Measurements from ENCODE around the gene EIF5B. TPM values are rescaled to one million over a fixed set of nuclear protein-coding genes. Genes with fewer than 3 reads are reported as not detected.

EIF5B gene
- total and polyA plus RNA-seq, 2 donors (not counting 1 experiment from before 2014, with no cell fraction given), result 7.4 to 22.8 TPM

DNA sequence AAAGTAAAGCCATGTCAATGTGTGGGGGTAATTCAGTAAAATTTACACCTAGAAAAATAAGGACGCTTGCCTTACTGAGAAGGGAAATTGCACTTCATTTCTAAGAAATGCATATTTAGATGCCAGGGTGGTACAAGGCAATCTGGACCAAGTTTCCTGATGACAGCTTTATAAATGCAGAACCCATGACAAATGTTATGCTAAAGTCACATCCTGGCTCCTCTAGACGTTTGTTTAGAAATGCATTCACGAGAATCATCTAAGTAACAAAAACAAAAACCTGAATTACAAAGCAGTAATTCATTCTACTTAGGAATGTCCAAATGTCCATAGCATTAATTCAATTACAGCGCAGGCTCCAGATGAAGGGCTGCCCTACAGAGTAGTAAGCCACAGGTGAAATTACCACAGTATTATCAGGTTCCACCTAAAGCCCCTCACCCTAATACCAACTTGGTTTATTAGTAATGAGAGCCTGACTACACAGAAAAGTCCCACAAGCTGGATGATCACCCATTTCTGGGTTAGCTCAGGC lies 102.8 kb downstream of the EIF5B start:
- Histone ChIP-seq H3K36me3 (ENCODE audit: control insufficient read depth, insufficient read depth, low read length) (no peaks in the 10 kb centered on the region), H3K4me2 (ENCODE audit: extremely low read depth, insufficient read depth, low read length) (no peak overlapping the region), H3K79me2 (ENCODE audit: control insufficient read depth, insufficient read depth, low read length) (no peaks in the 10 kb centered on the region), H3K4me3 (replicated peaks in 1 of 4; ENCODE audit: control extremely low read depth in 1 of 4, insufficient read depth in 1 of 4, low read depth in 3 of 4, low read length in 4 of 4) (no peak overlapping the region), H3K4me1 (ENCODE audit: control insufficient read depth, extremely low read depth, insufficient read depth, low read length) (no peaks in the 10 kb centered on the region), H3K27ac (ENCODE audit: insufficient read depth, low read length) (no peak overlapping the region), H3K27me3 (ENCODE audit: control insufficient read depth, insufficient read depth, low read length) (no peaks in the 10 kb centered on the region), H2AFZ (ENCODE audit: low read length) (no peak overlapping the region), H4K20me1 (ENCODE audit: control insufficient read depth, extremely low read depth, insufficient read depth, low read length) (no peaks in the 10 kb centered on the region), H3K9ac (ENCODE audit: insufficient read depth, low read length) (no peak overlapping the region), H3K9me3 (ENCODE audit: control insufficient read depth, insufficient read depth, low read depth, low read length) (no peaks in the 10 kb centered on the region)
- DNase-seq (ENCODE audit: low read depth in 2 of 2), result no peak
- TF ChIP-seq, protein P1, sequence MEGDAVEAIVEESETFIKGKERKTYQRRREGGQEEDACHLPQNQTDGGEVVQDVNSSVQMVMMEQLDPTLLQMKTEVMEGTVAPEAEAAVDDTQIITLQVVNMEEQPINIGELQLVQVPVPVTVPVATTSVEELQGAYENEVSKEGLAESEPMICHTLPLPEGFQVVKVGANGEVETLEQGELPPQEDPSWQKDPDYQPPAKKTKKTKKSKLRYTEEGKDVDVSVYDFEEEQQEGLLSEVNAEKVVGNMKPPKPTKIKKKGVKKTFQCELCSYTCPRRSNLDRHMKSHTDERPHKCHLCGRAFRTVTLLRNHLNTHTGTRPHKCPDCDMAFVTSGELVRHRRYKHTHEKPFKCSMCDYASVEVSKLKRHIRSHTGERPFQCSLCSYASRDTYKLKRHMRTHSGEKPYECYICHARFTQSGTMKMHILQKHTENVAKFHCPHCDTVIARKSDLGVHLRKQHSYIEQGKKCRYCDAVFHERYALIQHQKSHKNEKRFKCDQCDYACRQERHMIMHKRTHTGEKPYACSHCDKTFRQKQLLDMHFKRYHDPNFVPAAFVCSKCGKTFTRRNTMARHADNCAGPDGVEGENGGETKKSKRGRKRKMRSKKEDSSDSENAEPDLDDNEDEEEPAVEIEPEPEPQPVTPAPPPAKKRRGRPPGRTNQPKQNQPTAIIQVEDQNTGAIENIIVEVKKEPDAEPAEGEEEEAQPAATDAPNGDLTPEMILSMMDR (conservative IDR thresholded peaks at IDR 0.05 in 1 of 2, IDR thresholded peaks at IDR 0.05 in 1 of 2; ENCODE audit: low read depth in 1 of 2, low read length in 2 of 2), result no peak
- no peak for TF ChIP-seq EZH2 (IDR thresholded peaks at IDR 0.05; ENCODE audit: low read length, missing control alignments)

DNA sequence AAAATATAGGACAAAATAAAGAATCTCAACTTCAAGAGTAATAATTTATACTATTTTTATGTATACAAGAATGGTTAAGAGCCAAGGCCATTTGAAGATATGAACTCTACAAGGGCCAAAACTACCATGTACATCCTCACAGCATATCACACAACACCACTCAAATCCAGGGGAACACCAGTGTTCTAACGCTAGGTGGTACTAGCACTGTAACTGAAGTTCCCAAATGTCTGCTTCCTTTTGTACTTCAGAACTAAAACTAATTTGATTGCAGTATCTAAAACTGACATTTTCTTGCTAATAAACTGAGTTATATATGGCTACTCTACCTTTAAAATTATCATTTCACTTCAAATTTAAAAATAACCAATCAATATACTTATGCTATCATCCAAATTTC lies 105.6 kb downstream of the EIF5B start:
- DNase-seq (ENCODE audit: low read depth in 2 of 2), result peak in 1 of 2 donors; percentile 64
- no peaks in the 10 kb centered on the region for H3K79me2 ChIP-seq (ENCODE audit: control insufficient read depth, insufficient read depth, low read length)

DNA sequence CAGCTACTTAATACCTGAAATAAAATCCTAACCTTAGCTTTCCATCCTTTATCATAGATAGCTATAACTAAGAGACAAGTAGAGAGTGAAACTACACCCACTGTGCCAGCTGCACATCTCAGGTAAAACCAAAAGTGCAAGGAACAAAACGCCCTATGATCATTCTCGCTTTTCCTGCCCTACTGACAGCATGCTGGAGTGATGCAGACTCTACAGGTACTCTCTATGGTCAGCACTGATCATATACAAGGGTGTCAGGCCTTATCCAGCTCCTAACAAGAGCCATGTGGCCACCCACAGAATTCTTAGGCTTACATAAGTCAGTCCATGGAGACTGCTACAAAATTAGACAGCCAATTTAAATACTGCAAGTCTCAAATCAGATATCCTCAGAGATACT lies 107.0 kb downstream of the EIF5B start:
- TF ChIP-seq, protein P1 (conservative IDR thresholded peaks at IDR 0.05 in 1 of 2, IDR thresholded peaks at IDR 0.05 in 1 of 2; ENCODE audit: low read depth in 1 of 2, low read length in 2 of 2), result no peak
- no peak for TF ChIP-seq EZH2 (IDR thresholded peaks at IDR 0.05; ENCODE audit: low read length, missing control alignments)
- no peak overlapping the region for H3K4me2 ChIP-seq (ENCODE audit: extremely low read depth, insufficient read depth, low read length)
- no peak for DNase-seq (ENCODE audit: low read depth in 2 of 2)

More for the DNA sequence above, 105.6 kb downstream of the EIF5B start:
- Histone ChIP-seq H3K36me3 (ENCODE audit: control insufficient read depth, insufficient read depth, low read length) (no peaks in the 10 kb centered on the region), H3K27ac (ENCODE audit: insufficient read depth, low read length) (no peak overlapping the region), H3K4me3 (replicated peaks in 1 of 4; ENCODE audit: control extremely low read depth in 1 of 4, insufficient read depth in 1 of 4, low read depth in 3 of 4, low read length in 4 of 4) (no peak overlapping the region), H3K9ac (ENCODE audit: insufficient read depth, low read length) (no peak overlapping the region), H3K9me3 (ENCODE audit: control insufficient read depth, insufficient read depth, low read depth, low read length) (no peaks in the 10 kb centered on the region), H3K4me2 (ENCODE audit: extremely low read depth, insufficient read depth, low read length) (no peak overlapping the region), H3K27me3 (ENCODE audit: control insufficient read depth, insufficient read depth, low read length) (no peaks in the 10 kb centered on the region), H3K4me1 (ENCODE audit: control insufficient read depth, extremely low read depth, insufficient read depth, low read length) (peaks cover 2% of the 10 kb centered on the region), H2AFZ (ENCODE audit: low read length) (no peak overlapping the region), H4K20me1 (ENCODE audit: control insufficient read depth, extremely low read depth, insufficient read depth, low read length) (no peaks in the 10 kb centered on the region)
- TF ChIP-seq EZH2 (IDR thresholded peaks at IDR 0.05; ENCODE audit: low read length, missing control alignments), result no peak
- TF ChIP-seq, protein P1 (conservative IDR thresholded peaks at IDR 0.05 in 1 of 2, IDR thresholded peaks at IDR 0.05 in 1 of 2; ENCODE audit: low read depth in 1 of 2, low read length in 2 of 2), result peak; percentile 49 to 57

More for the DNA sequence above, 107.0 kb downstream of the EIF5B start:
- no peaks in the 10 kb centered on the region for H4K20me1 ChIP-seq (ENCODE audit: control insufficient read depth, extremely low read depth, insufficient read depth, low read length)
- peaks cover 2% of the 10 kb centered on the region for H3K4me1 ChIP-seq (ENCODE audit: control insufficient read depth, extremely low read depth, insufficient read depth, low read length)
- no peak overlapping the region for H3K4me3 ChIP-seq (replicated peaks in 1 of 4; ENCODE audit: control extremely low read depth in 1 of 4, insufficient read depth in 1 of 4, low read depth in 3 of 4, low read length in 4 of 4)
- H3K36me3 ChIP-seq (ENCODE audit: control insufficient read depth, insufficient read depth, low read length), result peaks cover 1% of the 10 kb centered on the region
- H2AFZ ChIP-seq (ENCODE audit: low read length), result no peak overlapping the region
- H3K9ac ChIP-seq (ENCODE audit: insufficient read depth, low read length), result no peak overlapping the region
- no peaks in the 10 kb centered on the region for H3K79me2 ChIP-seq (ENCODE audit: control insufficient read depth, insufficient read depth, low read length)
- H3K9me3 ChIP-seq (ENCODE audit: control insufficient read depth, insufficient read depth, low read depth, low read length), result no peaks in the 10 kb centered on the region
- H3K27ac ChIP-seq (ENCODE audit: insufficient read depth, low read length), result no peak overlapping the region
- no peaks in the 10 kb centered on the region for H3K27me3 ChIP-seq (ENCODE audit: control insufficient read depth, insufficient read depth, low read length)
